ENCODE measurements around the gene LRRC45.

- TF ChIP-seq POLR2A (IDR thresholded peaks at IDR 0.05) = no peak
- no peak for TF ChIP-seq CTCF (IDR thresholded peaks at IDR 0.05)
These were observed 41.5 kb downstream of the LRRC45 start for GRCh38 chr17:82064433-82065192.
